Astrocyte of the spinal cord (primary cell): ENCODE data around the gene PTPRN2.

Experiments used
- DNase-seq: peaks from one replicate; pipeline ENCODE4 v3.0.0; 2011; ENCODE audit warnings: low read depth, low spot score
- H3K4me3 ChIP-seq: 2 replicates; pipeline ENCODE4 v1.5.1; 2011; ENCODE audit warnings: low read depth, mild to moderate bottlenecking, low read length, moderate library complexity
- CTCF ChIP-seq: IDR thresholded peaks from 2 replicates; pipeline ENCODE4 v1.5.1; 2012; ENCODE audit warnings: low read depth, mild to moderate bottlenecking, low read length, inconsistent platforms
- in situ Hi-C: cut with HindIII; loops from 2 replicates; pipeline ENCODE4 v1.10.0; 2017; ENCODE audit warnings: low sequenced_read_pairs

The PTPRN2 gene

GRCh38 chr7:157831143-157831905 lies 756.3 kb downstream of the PTPRN2 start:
- H3K4me3 ChIP-seq: no peak overlapping the region
- no peak for DNase-seq
- TF ChIP-seq CTCF: no peak
- in situ Hi-C loops: no loop called here

- no peak overlapping the region for H3K4me3 ChIP-seq
- in situ Hi-C loops: no loop called here
- no peak for TF ChIP-seq CTCF
- DNase-seq: no peak
Measured at GRCh38 chr7:157830331-157830730, 757.3 kb downstream of the PTPRN2 start.

DNA sequence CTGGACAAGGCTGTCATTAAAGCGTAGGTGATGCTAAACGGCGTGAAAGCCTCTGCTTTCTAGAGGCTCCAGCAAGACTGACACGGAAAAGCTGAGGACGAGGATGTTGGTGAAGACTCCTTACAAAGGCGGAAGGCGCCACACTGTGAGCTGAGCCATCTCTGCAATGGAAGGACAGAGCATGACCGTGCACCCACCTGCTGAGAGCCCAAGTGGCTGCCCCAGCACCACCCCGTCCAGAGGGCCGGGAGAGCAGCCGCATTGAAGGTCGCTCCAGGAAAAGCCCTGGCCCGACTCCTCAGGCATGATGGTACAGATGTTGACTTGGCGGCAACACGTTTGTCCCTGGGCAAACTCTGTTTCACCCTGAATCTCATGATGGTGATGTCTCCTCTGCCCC lies 758.1 kb downstream of the PTPRN2 start:
- no peak overlapping the region for H3K4me3 ChIP-seq
- DNase-seq: no peak
- in situ Hi-C loops: no loop called here
- TF ChIP-seq CTCF: no peak

DNA sequence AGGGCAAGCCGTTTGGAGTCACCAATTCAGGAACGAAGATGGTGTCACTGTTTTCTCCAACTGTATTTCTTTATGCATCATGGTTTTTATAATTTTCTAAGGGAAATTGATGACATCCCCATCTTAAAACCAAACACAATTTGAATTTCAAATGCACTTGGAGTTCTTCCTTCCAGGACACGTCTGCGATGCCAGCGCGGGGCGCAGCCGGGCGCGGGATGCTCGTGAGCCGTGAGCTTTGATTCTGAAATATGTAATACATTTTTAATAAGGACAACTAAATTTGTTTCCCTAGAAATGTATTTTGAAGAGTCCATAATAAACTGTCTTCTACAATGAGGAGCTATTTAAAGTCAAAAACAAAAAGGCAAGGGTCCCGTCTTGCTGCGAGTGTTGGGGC lies 758.7 kb downstream of the PTPRN2 start:
- DNase-seq: no peak
- no peak overlapping the region for H3K4me3 ChIP-seq
- in situ Hi-C loops: no loop called here
- TF ChIP-seq CTCF: no peak

- no peak for TF ChIP-seq CTCF
- no peak for DNase-seq
- H3K4me3 ChIP-seq: no peak overlapping the region
- in situ Hi-C loops: no loop called here
Measured at GRCh38 chr7:157828190-157828589, 759.4 kb downstream of the PTPRN2 start.

GRCh38 chr7:157827863-157828160 lies 759.8 kb downstream of the PTPRN2 start:
- in situ Hi-C loops: no loop called here
- DNase-seq: no peak
- no peak for TF ChIP-seq CTCF
- no peak overlapping the region for H3K4me3 ChIP-seq
